H7 (cell line): ENCODE measurements around the gene ARFRP1. TPM values are rescaled to one million over a fixed set of nuclear protein-coding genes. Genes with fewer than 3 reads are reported as not detected.

ENCODE experiments used
- DNase-seq: peaks from one replicate; pipeline ENCODE4 v3.0.0; 2012
- H3K27me3 ChIP-seq: 2 replicates; pipeline ENCODE4 v1.6.0; 2011; ENCODE audit warnings: mild to moderate bottlenecking, low read length; ENCODE audit not compliant: control insufficient read depth, insufficient read depth
- H3K36me3 ChIP-seq: replicated peaks from 2 replicates; pipeline ENCODE4 v1.5.1; 2011; ENCODE audit warnings: low read length; ENCODE audit not compliant: control insufficient read depth, insufficient read depth
- H3K4me3 ChIP-seq: 2 replicates; pipeline ENCODE4 v1.5.1; 2011; ENCODE audit warnings: low read depth, mild to moderate bottlenecking, control low read depth, low read length, moderate library complexity; ENCODE audit not compliant: insufficient read depth
- total RNA-seq: library from RNA; depleted of rRNA; stranded (reverse); fragments of >200 nt; shearing (Covaris generic); gene quantifications from 2 replicates; pipeline ENCODE4 v1.2.3, GENCODE V29; 2014

ARFRP1 gene
- total RNA-seq, 1 experiment from 2014 or later = 26.2 TPM

DNA sequence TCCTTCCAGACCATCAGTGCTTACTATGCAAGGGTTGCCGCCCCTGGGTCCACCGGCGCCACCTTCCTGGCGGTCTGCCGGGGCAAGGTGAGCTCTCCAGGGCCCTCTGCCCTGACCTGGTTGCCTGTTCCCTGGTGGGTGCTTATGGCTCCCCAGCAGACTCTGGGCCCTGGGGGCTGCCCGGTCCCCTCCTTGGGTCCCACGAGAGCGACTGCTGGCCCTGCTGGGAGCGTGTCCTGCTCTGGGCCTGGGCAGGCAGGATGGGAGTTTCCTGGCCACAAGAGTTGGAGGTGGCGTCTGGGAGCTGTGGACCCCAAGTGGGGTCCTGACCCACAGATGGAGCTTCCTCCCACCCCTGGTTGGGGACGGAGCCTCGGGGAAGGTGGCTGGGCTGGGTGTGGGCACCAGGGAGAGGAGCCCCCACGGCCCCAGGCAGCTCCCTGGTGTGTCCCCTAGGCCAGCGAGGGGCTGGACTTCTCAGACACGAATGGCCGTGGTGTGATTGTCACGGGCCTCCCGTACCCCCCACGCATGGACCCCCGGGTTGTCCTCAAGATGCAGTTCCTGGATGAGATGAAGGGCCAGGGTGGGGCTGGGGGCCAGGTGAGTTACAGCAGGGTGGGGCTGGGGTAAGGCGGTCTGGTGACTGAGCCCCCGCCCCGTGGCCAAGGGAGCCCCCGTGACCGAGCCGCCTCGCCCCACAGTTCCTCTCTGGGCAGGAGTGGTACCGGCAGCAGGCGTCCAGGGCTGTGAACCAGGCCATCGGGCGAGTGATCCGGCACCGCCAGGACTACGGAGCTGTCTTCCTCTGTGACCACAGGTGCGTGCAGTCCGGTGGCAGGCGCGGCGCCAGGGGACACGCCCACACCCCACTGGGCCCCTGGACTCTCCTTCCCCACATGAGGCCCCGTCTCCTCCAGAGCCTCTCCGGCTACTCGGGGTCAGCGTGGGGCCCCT is 18.5 kb downstream of the ARFRP1 start:
- Histone ChIP-seq H3K36me3 (peaks cover 1% of the 10 kb centered on the region; the same call in 1 of the 2 replicates), H3K27me3 (no peaks in the 10 kb centered on the region), H3K4me3 (no peak overlapping the region)
- DNase-seq = no peak

DNA sequence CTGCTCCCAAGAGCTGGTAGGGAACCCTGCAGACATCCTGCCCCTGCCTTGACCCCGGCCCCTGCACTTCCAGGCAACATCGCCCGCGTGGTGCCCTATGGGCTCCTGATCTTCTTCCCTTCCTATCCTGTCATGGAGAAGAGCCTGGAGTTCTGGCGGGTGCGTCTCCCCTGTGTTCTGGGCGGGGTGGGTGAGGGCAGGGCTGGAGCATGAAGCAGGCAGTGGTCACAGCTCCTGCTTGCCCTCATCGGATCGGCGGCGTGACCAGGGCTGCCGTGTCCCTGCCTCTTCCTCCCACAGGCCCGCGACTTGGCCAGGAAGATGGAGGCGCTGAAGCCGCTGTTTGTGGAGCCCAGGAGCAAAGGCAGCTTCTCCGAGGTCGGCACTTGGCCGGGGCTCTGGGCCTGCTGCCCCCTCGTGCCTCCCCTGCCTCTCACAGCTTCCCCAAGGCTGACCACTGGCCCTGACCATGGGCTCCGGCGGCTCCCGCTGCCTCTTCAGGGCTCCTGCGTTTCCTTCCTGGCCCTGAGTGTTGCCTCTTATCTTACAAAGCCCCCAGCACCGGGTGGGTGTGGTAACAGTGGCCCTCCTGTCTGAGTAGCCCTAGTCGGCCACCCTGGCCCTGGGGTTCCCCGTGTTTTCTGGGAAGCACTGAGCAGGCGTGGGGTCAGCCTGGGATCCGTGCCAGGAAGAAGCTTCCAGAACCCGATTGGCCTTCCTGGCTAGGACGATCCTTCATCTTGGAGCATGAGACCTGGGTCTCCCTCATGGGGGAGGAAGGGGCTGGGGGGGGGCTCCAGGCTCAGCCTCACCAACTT is 19.3 kb downstream of the ARFRP1 start:
- Histone ChIP-seq H3K4me3 (no peak overlapping the region), H3K36me3 (no peaks in the 10 kb centered on the region), H3K27me3 (no peaks in the 10 kb centered on the region)
- DNase-seq = no peak

GRCh38 chr20:63687419-63688178 is 20.2 kb downstream of the ARFRP1 start:
- Histone ChIP-seq H3K36me3 (no peaks in the 10 kb centered on the region), H3K4me3 (no peak overlapping the region), H3K27me3 (no peaks in the 10 kb centered on the region)
- DNase-seq = no peak

GRCh38 chr20:63686492-63687321 is 21.1 kb downstream of the ARFRP1 start:
- DNase-seq = peak; percentile 70
- H3K4me3 ChIP-seq = no peak overlapping the region
- H3K27me3 ChIP-seq = no peaks in the 10 kb centered on the region
- no peaks in the 10 kb centered on the region for H3K36me3 ChIP-seq

GRCh38 chr20:63686094-63686491 is 21.7 kb downstream of the ARFRP1 start:
- DNase-seq = no peak

GRCh38 chr20:63685269-63686026 is 22.3 kb downstream of the ARFRP1 start:
- no peak overlapping the region for H3K4me3 ChIP-seq
- no peaks in the 10 kb centered on the region for H3K36me3 ChIP-seq
- no peaks in the 10 kb centered on the region for H3K27me3 ChIP-seq
- no peak for DNase-seq

More at GRCh38 chr20:63686094-63686491, 21.7 kb downstream of the ARFRP1 start:
- no peaks in the 10 kb centered on the region for H3K36me3 ChIP-seq
- H3K27me3 ChIP-seq = no peaks in the 10 kb centered on the region
- H3K4me3 ChIP-seq = no peak overlapping the region

- Histone ChIP-seq H3K27me3 (no peaks in the 10 kb centered on the region), H3K36me3 (peaks cover 4% of the 10 kb centered on the region; the same call in 1 of the 2 replicates), H3K4me3 (no peak overlapping the region)
- DNase-seq = no peak
These were observed 25.2 kb downstream of the ARFRP1 start for GRCh38 chr20:63682384-63683139.

DNA sequence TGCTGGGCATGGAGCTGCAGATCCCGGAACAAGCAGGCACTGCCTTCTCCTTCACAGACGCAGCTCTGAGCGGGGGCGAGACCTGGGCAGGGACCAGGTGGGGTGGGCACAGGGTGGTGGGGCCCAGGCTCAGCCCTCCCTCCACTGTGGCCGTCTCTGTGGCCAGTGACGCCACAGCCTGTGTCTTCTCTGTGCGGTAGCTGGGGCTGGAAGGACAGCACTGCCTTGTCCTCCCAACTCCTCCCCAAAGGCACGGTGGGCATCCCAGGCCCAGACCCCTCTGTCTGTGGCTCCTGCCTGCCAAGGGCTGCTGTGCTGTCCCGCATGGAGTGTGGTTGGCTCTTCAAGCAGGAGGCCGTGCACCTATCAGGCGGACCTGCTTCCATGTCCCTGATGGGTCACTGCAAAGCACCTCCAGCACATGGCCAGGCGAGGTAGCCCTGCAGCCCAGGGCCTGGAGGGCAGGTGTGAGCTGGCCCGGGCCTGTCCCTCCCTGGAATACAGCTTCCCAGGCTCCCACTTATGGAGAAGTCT is 26.1 kb downstream of the ARFRP1 start:
- H3K4me3 ChIP-seq = no peak overlapping the region
- DNase-seq = no peak
- H3K36me3 ChIP-seq = peaks cover 5% of the 10 kb centered on the region
- no peaks in the 10 kb centered on the region for H3K27me3 ChIP-seq

DNA sequence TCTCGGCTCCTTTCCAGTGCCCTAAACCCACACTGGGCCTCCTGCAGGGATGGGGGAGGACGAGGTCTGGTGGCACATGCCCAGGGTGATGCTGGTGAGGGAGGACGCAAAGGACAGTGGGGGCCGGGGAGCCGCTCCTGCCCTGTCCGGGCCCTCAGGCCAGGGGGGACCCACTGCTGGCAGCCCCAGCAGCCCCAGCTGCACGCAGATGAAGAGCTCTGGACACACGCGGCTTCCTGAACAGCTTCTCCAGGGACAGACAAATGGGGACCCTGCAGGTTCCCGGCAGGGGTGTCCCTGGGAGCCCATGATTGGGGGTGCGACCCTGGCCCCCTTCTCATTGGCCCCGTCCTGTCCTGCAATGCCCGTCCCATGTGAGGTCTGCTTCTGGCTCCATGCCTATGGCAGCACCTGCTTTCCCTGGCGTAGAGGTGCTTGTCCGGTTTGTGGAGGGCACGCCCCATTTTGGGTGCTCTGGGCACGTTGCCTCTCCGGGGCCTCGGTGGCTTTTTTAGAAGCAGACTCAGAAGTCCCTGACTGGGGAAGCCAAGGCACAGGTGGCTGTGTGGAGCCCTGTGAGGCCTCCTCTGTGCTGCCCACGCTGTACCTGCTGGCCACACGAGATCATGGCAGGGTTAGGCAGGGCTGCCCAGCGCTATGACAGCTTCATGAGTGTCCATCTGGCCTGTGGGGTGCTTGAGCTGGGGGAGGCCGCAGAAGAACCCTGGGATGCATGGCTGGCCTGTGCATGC is 26.7 kb downstream of the ARFRP1 start:
- DNase-seq = no peak
- no peak overlapping the region for H3K4me3 ChIP-seq
- peaks cover 5% of the 10 kb centered on the region for H3K36me3 ChIP-seq
- no peaks in the 10 kb centered on the region for H3K27me3 ChIP-seq

- Histone ChIP-seq H3K27me3 (no peaks in the 10 kb centered on the region), H3K36me3 (peaks cover 7% of the 10 kb centered on the region), H3K4me3 (no peak overlapping the region)
- DNase-seq = no peak
These were observed 27.3 kb downstream of the ARFRP1 start for GRCh38 chr20:63680427-63680826.

DNA sequence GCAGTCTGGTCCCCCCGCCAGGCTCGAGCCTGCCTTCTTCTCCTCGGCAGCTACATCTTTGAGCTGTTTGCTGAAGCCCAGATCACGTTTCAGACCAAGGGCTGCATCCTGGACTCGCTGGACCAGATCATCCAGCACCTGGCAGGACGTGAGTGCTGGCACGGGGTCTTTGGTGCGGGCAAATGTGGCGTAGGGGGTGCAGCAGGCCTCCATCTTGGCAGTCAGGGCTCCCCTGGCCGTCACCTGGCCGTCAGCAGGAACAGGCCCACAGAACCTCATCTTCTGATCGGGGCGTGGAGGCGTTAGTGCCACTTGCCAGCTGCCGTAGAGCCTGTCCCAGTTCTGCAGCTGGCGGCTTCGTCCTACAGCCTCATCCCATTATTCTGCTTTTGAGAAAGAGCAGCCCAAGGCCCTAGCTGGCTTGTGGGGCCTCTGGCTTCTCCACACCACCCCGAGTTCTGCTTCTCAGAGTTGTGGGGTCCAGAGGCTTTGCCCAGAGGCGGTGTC is 27.9 kb downstream of the ARFRP1 start:
- H3K27me3 ChIP-seq = no peaks in the 10 kb centered on the region
- no peak for DNase-seq

More for the DNA sequence above, 27.9 kb downstream of the ARFRP1 start:
- Histone ChIP-seq H3K36me3 (peaks cover 7% of the 10 kb centered on the region), H3K4me3 (no peak overlapping the region)
